ENCODE results near the gene NDUFS2. TPM values are rescaled to one million over a fixed set of nuclear protein-coding genes. Genes with fewer than 3 reads are reported as not detected.

NDUFS2 gene
- total RNA-seq (100 to 1,000 TPM in 4 of 7 donors, 10 to 100 TPM in 3; 90.7 to 137 (median 105) TPM), polyA plus RNA-seq (100 to 1,000 TPM in 1 of 2 donors, 10 to 100 TPM in 1; 76.2 to 140 TPM)
- long read RNA-seq, donor 1, transcript NDUFS2-202 (13 exons, 2,064 nt) = major isoform, 35 of 865 reads
- long read RNA-seq, donor 1, partial matches to known transcripts = 661 of 865 reads
- long read RNA-seq, donor 1, other reads (novel, unspliced or antisense) = 169 of 865 reads
- long read RNA-seq, donor 2, partial matches to known transcripts = 35 of 39 reads
- long read RNA-seq, donor 2, other reads (novel, unspliced or antisense) = 0 of 39 reads
- long read RNA-seq, donor 3, partial matches to known transcripts = 132 of 163 reads
- long read RNA-seq, donor 3, other reads (novel, unspliced or antisense) = 28 of 163 reads

DNA sequence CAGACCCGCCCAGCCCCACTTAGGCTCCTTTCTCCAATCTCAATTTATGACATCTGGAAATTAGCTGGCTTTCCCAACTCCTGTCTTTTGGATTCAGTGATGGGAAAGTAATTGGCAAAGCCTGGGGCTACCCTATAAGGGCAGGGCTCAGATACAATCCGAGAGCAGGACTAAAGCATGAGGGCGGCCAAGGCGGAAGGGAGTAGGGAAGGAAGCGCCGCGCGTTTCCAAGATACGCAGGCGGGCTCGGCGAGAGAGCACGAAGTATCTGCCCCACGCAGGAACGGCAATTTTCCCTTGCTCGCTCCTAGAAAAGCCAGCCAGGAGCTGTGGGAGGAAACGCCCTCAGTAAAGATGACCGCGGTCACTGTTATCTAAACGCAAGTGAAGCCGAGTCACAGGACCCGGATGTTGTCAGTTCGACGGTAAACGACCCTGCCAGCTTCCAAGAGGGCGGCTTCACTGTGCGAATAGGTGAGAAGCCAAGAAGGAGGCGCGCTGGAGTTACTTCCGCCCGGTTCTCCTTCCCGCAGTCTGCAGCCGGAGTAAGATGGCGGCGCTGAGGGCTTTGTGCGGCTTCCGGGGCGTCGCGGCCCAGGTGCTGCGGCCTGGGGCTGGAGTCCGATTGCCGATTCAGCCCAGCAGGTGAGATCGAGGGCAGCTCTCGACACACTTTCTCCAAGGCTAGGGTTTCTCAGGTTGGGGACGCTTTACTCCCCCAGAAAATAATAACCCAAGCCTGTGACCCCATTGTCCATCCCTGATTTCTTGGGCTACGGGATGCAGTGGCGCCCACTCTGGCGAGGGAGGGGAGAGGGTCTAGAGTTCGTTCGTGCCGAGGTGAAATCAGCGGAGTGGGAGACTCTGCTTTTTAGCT, at the start of gene NDUFS2:
NDUFS2 (plus strand) TSS at position 532 of the 877 bp plus-strand sequence; CDS start at position 551, 19 bp downstream.
- 0 to 3% (median 1%) methylated on average over 51 to 53 of the region's 53 CpGs for WGBS, 3 donors
- DNase-seq = peak; percentile 96 to 99 (median 98)
- H3K27ac ChIP-seq = peak within 1 kb of the TSS; percentile 96
- H3K36me3 ChIP-seq = no peaks in the 10 kb centered on the region
- H3K9me3 ChIP-seq = no peaks in the 10 kb centered on the region
- peaks cover 46% of the 10 kb centered on the region for H3K4me1 ChIP-seq (ENCODE audit: insufficient read depth)
- TF ChIP-seq EP300 (IDR thresholded peaks at IDR 0.05) = no peak
- TF ChIP-seq, protein P1, sequence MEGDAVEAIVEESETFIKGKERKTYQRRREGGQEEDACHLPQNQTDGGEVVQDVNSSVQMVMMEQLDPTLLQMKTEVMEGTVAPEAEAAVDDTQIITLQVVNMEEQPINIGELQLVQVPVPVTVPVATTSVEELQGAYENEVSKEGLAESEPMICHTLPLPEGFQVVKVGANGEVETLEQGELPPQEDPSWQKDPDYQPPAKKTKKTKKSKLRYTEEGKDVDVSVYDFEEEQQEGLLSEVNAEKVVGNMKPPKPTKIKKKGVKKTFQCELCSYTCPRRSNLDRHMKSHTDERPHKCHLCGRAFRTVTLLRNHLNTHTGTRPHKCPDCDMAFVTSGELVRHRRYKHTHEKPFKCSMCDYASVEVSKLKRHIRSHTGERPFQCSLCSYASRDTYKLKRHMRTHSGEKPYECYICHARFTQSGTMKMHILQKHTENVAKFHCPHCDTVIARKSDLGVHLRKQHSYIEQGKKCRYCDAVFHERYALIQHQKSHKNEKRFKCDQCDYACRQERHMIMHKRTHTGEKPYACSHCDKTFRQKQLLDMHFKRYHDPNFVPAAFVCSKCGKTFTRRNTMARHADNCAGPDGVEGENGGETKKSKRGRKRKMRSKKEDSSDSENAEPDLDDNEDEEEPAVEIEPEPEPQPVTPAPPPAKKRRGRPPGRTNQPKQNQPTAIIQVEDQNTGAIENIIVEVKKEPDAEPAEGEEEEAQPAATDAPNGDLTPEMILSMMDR (IDR thresholded peaks at IDR 0.05) = peak in 1 of 3 donors; percentile 10
- peak; percentile 80 for TF ChIP-seq POLR2A (IDR thresholded peaks at IDR 0.05)
- H3K27me3 ChIP-seq = no peaks in the 10 kb centered on the region
- H3K4me3 ChIP-seq = peak within 1 kb of the TSS; percentile 79
- intact Hi-C loops (cut with DNase I) = no loop called here

DNA sequence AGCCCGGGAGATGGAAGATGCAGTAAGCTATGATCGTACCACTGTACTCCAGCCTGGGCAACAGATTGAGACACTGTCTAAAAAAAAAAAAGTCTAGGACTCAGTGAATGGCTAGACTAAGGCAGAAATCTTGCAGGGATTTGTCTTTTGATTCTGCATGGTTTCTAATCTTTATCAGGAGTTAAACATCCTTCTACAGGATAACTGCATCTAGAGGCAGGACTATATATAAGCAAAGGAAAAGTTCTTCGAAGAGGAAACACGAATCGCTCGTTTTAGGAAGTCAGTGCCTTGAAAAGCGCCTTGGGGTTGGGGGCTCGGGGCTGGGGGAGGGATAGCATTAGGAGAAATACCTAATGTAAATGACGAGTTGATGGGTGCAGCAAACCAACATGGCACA, 49.0 kb upstream of the NDUFS2 start:
- Histone ChIP-seq H3K27me3 (no peaks in the 10 kb centered on the region), H3K36me3 (no peaks in the 10 kb centered on the region), H3K4me1 (ENCODE audit: insufficient read depth) (peaks cover 6% of the 10 kb centered on the region), H3K4me3 (peak overlapping the region; percentile 61), H3K27ac (peak overlapping the region in 1 of 2 donors; percentile 91), H3K9me3 (no peaks in the 10 kb centered on the region)
- 16 to 19% (median 18%) methylated on average over 9 of the region's 9 CpGs for WGBS, 3 donors
- TF ChIP-seq POLR2A (IDR thresholded peaks at IDR 0.05) = no peak
- TF ChIP-seq EP300 (IDR thresholded peaks at IDR 0.05) = no peak
- TF ChIP-seq, protein P1 (IDR thresholded peaks at IDR 0.05) = no peak
- intact Hi-C loops (cut with DNase I) = loop anchor here in 1 of 4 donors (10.0 kb wide), 1 partner anchor 868 kb away; the partner anchor contains the start of gene PEX19
- no peak for DNase-seq

DNA sequence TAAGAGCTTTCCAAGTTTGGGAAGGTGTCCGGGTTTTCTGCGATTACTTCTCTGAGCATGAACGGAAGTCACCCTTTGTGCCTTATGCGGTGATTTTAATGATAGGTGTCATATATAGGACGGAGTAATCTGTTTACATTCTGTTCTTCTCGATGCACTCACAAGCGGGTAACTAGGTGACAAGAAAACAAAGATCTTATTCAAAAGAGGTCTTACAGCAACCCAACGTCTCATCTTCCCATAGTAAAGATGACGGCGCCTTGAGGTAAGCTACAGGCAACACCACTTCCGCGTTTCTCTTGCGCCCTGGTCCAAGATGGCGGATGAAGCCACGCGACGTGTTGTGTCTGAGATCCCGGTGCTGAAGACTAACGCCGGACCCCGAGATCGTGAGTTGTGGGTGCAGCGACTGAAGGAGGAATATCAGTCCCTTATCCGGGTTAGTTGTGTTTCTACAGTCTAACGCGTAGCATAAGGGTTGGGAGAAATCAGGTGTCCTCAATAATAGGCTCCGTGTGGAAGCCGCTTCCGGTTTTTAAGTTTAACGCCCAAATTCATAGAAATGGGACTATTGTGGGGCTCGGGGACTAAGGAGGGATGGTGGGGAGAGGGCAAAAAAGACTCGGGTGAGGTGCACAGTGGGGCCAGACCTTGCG, 48.4 kb upstream of the NDUFS2 start, which contains the start of gene UFC1:
UFC1 (plus strand) TSS at position 297 of the 656 bp plus-strand sequence; CDS start at position 317, 20 bp downstream.
- Histone ChIP-seq H3K27me3 (no peaks in the 10 kb centered on the region), H3K27ac (peak within 1 kb of the TSS; percentile 67 to 91), H3K4me3 (peak within 1 kb of the TSS; percentile 61), H3K4me1 (ENCODE audit: insufficient read depth) (peaks cover 6% of the 10 kb centered on the region), H3K36me3 (no peaks in the 10 kb centered on the region), H3K9me3 (no peaks in the 10 kb centered on the region)
- intact Hi-C loops (cut with DNase I) = loop anchor here in 1 of 4 donors (10.0 kb wide), 1 partner anchor 869 kb away; the partner anchor contains the start of gene PEX19
- no peak for TF ChIP-seq EP300 (IDR thresholded peaks at IDR 0.05)
- TF ChIP-seq, protein P1 (IDR thresholded peaks at IDR 0.05) = peak in 1 of 3 donors; percentile 5
- TF ChIP-seq POLR2A (IDR thresholded peaks at IDR 0.05) = peak; percentile 27
- peak; percentile 73 to 84 (median 77) for DNase-seq
- 0 to 1% (median 0%) methylated on average over 33 of the region's 33 CpGs for WGBS, 3 donors

DNA sequence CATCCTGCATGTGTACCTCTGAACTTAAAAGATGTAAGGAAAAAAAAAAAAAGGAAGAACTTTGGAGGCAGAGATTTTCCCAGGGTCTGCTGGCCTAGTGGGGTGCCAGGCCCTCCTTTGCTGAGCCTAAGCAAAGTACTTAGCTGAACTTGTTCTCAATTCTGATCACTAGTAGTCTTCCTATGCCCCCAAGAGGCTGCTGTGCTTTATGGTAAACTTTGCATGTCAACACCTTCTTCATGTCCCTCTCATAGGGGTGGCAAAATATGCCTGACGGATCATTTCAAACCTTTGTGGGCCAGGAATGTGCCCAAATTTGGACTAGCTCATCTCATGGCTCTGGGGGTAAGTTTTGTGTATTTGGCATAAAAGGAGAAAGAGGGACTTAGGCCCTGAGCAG, 44.3 kb upstream of the NDUFS2 start:
- no peak overlapping the region for H3K27ac ChIP-seq
- H3K4me1 ChIP-seq (ENCODE audit: insufficient read depth) = peaks cover 15% of the 10 kb centered on the region
- no peaks in the 10 kb centered on the region for H3K9me3 ChIP-seq
- TF ChIP-seq, protein P1 (IDR thresholded peaks at IDR 0.05) = no peak
- TF ChIP-seq EP300 (IDR thresholded peaks at IDR 0.05) = no peak
- no peak for TF ChIP-seq POLR2A (IDR thresholded peaks at IDR 0.05)
- no peak for DNase-seq
- no peaks in the 10 kb centered on the region for H3K27me3 ChIP-seq
- no peak overlapping the region for H3K4me3 ChIP-seq
- intact Hi-C loops (cut with DNase I) = loop anchor here in 1 of 4 donors (10.0 kb wide), 1 partner anchor 873 kb away; the partner anchor contains the start of gene PEX19
- 90 to 97% (median 95%) methylated on average over 1 of the region's 1 CpG for WGBS, 3 donors
- no peaks in the 10 kb centered on the region for H3K36me3 ChIP-seq
